GM21825 (cell line): ENCODE results near the gene ABHD1.

ENCODE experiments used
- ATAC-seq: cut with Tn5 transposase; IDR thresholded peaks from one replicate; pipeline ENCODE4 v1.9.1; 2021; ENCODE audit warnings: mild to moderate bottlenecking, moderate library complexity; ENCODE audit not compliant: unreplicated experiment

The ABHD1 gene

GRCh38 chr2:27134781-27135477, 11.3 kb downstream of the ABHD1 start:
- no peak for ATAC-seq

DNA sequence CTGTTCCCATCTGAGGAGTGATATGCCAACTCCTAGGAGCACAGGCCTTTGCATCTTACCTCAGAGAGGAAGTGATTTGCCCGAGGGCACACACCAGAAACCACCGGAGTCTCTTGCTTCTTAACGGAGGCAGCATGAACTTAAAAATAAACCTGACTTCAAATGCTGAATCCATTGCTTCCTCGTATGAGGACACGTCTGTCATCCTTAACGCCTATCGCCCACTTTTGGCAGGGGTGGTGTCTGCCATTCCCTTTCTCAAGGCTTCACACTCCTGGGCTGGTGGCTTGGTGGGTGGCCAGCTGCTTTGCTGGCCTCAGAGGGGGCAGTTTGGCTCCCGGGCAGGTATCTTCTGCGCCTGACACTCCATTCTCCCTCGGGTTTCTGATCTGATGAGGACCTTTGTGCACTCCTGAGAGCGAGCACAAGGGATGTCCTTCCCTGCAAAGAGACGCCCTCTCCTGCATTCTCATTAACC, 11.9 kb downstream of the ABHD1 start:
- ATAC-seq, result no peak

GRCh38 chr2:27136751-27137150, 13.1 kb downstream of the ABHD1 start:
- ATAC-seq, result no peak

DNA sequence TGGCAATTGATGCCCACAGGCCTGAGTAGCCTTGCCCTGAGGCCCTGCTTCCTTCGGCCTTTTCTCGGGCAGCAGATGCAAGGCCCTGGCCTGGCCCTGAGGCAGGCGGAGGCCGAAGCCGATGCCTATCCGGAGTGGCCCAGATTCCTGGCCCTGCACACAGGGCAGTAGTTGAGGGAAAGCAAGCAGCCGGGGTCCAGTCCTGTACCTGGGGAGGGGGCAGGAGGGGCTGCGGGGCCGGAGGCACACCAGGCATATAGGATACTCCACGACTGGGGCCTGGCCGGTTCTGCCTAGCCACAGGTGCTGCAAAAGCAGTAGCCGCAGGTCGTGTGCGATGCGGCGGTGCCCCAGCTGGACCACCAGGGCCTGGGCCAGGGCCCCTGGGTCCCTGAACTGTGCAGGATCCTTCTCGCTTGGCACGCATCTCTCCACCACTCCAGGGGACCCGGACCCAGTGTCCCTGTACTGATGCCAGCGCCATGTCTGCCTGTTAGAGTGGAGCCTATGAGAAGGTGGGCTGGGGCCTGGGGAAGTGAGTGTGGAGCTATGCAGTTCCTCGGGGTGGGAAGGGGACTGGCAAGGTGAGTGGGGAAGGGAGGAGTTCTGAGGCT, 13.8 kb downstream of the ABHD1 start:
- no peak for ATAC-seq

GRCh38 chr2:27138111-27138510, 14.5 kb downstream of the ABHD1 start:
- no peak for ATAC-seq

GRCh38 chr2:27139310-27139709, 15.7 kb downstream of the ABHD1 start, which contains the start of gene PRR30:
Gene PRR30, minus strand, starts transcription at chr2:27139410. Its CDS starts 1,081 bp downstream, at chr2:27138329.
- ATAC-seq, result no peak

DNA sequence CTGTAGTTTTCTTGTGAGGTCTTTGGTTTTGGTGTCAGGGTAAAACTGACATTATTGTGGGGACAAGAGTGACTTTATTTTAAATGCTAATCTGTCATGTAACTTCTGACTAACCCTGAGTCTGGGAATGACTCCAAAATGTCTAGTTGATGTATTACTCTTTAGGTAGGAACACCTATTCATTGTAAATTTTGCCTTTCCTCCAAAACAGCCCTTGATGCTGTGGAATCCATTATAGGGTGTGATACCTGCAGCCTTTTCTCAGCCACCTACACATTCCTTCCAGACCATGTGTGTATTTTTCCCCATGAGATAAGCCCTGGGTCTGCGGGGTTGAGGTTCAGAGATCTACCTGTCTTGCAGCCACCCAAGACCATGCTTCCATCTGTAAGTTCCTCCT, 19.7 kb downstream of the ABHD1 start:
- no peak for ATAC-seq

DNA sequence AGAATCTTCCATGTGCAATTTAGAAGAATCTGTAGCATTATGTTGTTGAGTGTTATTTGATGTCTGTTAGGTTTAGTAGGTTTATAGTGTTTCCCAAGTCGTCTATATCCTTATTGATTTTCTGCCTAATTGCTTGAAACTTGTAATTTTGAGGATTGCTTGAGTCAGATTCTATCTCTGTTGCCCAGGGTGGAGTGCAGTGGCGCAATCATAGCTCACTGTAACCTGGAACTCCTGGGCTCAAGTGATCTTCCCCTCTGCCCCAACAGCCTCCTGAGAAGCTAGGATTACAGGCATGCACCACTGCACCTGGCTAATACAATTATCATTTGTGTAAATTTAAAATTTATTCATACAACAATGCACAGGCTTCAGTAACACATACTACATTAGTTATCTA, 22.1 kb downstream of the ABHD1 start:
- ATAC-seq, result no peak

DNA sequence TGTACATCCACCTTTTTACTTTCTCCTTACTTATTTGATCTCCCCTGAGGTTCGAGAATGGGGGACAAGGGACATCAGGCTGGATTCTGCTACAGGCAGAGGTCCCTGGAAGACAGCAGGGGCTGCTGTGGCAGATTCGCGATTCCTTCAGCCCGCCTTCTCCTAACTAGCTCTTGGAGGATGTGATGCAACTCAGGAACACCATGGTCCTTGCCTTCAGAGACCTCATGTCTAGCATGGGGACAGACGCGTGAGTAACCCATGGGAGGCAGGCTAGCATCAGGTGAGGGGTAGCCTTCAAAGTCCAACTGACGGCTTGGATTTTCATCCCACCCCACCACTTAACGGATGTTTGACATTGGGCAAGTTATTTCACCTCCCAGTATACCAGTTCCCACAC, 24.3 kb downstream of the ABHD1 start:
- ATAC-seq, result no peak

GRCh38 chr2:27148801-27149439, 25.3 kb downstream of the ABHD1 start, which contains the start of gene TCF23:
Gene TCF23, plus strand, starts transcription at chr2:27149004. Its CDS starts 130 bp downstream, at chr2:27149134.
- ATAC-seq, result no peak

- ATAC-seq, result no peak
These were observed 26.2 kb downstream of the ABHD1 start for GRCh38 chr2:27149570-27150405.

- no peak for ATAC-seq
These were observed 27.1 kb downstream of the ABHD1 start for GRCh38 chr2:27150639-27151230.

- ATAC-seq, result no peak
These were observed 28.6 kb downstream of the ABHD1 start for GRCh38 chr2:27152102-27152795.

- no peak for ATAC-seq
These were observed 29.3 kb downstream of the ABHD1 start for GRCh38 chr2:27152796-27153464.

GRCh38 chr2:27154488-27154887, 30.9 kb downstream of the ABHD1 start:
- no peak for ATAC-seq

DNA sequence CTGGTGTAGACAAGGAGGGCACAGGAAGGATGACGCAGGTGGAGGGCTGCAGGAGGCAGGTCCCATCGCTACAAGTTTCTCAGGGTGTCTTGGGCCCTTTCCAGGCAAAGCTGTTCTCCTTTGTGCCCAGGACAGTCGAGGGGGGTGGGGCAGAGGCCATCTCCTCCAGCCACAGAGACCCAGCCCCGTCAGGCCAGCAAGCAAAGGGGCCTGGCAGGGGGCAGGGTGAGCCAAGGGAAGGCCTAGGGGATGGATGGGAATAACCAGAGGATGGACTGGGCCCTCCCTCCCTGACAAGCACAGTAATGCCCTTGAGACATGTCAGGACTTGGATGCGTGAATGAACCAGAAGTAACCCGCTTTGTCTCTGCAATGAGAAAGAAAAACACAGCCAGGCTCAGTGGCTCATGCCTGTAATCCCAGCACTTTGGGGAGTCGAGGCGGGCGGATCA, 31.5 kb downstream of the ABHD1 start:
- no peak for ATAC-seq

DNA sequence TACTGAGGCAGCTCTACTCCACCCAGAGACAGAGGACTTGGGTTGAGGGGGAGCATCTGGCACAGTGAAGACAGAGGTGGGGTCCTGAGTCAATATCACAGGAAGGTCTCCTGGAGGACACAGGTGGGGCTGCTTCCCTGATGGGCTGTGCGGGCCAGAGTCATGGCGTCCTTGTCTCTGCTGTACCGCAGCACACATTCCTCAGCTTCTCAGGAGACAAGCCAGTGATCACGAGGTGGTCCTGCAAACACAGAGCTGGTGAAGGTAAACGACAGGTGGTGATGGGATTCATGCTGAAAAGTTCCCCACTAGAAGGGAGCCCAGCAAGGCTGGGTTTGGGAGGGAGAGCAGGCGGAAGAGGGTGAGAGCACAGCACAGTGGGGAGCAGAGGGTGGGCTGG, 34.9 kb downstream of the ABHD1 start:
- ATAC-seq, result no peak

DNA sequence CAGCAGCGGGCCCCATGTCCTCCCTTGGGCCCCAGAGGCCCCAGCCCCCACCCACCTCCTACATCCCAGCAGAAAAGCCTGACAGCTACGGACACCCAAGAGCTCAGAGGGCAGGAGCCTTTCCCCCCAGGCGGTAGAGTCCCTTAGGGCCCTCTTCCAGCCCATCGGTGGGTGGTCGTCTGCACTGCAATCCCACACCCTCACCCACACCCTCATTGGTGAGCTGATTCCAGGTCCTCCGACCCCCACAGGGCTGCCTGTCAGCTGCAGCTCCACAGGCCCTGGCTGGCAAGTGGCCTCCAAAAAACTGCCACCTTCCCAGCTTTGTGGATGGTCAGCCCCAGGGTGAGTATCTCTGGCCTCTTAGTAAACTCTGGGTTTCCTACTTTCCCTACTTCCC, 35.7 kb downstream of the ABHD1 start:
- no peak for ATAC-seq

- ATAC-seq, result no peak
These were observed 36.6 kb downstream of the ABHD1 start for GRCh38 chr2:27160191-27160590.
